GM06990 (cell line): ENCODE measurements around the gene CCDC38.

Source experiments
- DNase-seq: peaks from one replicate; pipeline ENCODE4 v3.0.0-alpha.2; 2011; ENCODE audit not compliant: insufficient read length; ENCODE audit errors: extremely low read depth
- H3K27me3 ChIP-seq: replicated peaks from 2 replicates; pipeline ENCODE4 v1.6.0; 2011; ENCODE audit warnings: low read length; ENCODE audit not compliant: control insufficient read depth, insufficient read depth
- H3K36me3 ChIP-seq: 2 replicates; pipeline ENCODE4 v1.5.1; 2011; ENCODE audit warnings: low read length; ENCODE audit not compliant: control insufficient read depth, insufficient read depth
- H3K4me3 ChIP-seq: replicated peaks from 2 replicates; pipeline ENCODE4 v1.5.1; 2011; ENCODE audit warnings: low read depth, mild to moderate bottlenecking, control low read depth, low read length
- TF ChIP-seq, protein P1 (sequence below): IDR thresholded peaks from 2 replicates; pipeline ENCODE4 v1.5.1; 2011; ENCODE audit warnings: low read length, control low read depth, mild to moderate bottlenecking, inconsistent platforms; ENCODE audit not compliant: insufficient read depth, poor library complexity, severe bottlenecking

Gene CCDC38

DNA sequence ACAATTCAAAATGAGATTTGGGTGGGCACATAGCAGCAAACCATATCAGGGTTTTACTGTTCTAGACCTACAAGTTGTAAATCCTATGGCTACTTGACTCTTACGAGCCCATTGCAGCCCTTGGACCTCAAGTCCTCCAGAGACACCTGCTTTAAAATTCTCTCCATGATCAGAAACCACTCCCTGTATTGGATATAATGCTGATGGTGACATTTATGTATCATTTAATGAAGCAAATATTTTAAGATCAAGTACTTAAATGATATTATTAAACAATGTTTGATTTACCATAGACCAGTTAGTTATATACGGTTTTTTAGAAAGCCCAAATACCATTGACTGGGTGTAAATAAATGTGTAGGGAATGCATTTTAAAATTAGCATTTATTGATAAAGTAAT is 24.9 kb upstream of the CCDC38 start:
- Histone ChIP-seq H3K4me3 (no peak overlapping the region), H3K36me3 (no peaks in the 10 kb centered on the region), H3K27me3 (no peaks in the 10 kb centered on the region)
- TF ChIP-seq, protein P1, sequence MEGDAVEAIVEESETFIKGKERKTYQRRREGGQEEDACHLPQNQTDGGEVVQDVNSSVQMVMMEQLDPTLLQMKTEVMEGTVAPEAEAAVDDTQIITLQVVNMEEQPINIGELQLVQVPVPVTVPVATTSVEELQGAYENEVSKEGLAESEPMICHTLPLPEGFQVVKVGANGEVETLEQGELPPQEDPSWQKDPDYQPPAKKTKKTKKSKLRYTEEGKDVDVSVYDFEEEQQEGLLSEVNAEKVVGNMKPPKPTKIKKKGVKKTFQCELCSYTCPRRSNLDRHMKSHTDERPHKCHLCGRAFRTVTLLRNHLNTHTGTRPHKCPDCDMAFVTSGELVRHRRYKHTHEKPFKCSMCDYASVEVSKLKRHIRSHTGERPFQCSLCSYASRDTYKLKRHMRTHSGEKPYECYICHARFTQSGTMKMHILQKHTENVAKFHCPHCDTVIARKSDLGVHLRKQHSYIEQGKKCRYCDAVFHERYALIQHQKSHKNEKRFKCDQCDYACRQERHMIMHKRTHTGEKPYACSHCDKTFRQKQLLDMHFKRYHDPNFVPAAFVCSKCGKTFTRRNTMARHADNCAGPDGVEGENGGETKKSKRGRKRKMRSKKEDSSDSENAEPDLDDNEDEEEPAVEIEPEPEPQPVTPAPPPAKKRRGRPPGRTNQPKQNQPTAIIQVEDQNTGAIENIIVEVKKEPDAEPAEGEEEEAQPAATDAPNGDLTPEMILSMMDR: no peak
- no peak for DNase-seq

DNA sequence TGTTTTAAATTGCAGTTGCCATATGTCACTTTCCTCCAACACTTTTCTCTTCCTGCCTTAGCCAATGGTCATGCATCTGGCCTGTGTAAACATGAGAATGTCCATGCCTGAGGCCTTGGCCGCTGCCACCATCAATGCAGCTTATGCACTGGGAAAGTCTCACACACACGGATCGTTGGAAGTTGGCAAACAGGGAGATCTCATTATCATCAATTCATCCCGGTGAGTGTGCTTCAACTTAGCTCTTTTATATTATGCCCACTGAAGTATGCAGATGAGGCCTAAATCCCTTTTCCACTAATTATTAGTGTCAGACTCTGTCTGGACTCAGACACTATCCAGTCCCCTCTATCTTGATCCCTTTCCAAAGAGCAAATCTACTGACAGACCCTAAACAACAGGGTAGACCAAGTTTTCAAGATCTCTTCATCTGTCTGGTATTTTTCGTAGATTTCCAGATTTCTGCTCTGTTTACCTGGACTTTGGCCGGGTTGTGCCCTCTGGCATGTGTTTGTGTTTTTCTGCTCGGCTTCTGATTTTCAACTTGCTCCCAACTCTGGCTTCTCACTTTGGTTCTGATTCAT is 24.0 kb upstream of the CCDC38 start:
- no peaks in the 10 kb centered on the region for H3K27me3 ChIP-seq
- DNase-seq: no peak
- TF ChIP-seq, protein P1: no peak

DNA sequence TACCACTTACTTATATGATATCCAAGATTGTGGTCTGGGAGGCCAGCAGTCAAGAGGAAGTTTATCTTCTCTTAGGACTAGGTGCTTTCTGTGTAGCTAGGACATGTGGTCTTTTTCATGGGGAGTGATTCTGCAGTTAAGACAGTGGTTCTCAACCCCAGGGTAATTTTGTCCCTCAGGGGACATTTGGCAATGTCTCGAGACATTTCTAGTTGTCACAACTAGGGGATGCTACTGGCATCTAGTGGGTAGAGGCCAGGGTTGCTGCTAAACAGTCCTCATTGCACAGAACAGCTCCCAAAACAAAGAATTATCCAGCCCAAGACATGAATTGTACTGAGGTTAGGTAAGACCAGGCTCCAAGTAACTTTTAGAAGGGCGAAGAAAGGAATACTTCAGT is 20.7 kb upstream of the CCDC38 start:
- TF ChIP-seq, protein P1: peak; percentile 40
- no peak for DNase-seq
- no peaks in the 10 kb centered on the region for H3K36me3 ChIP-seq

More for the DNA sequence above, 24.0 kb upstream of the CCDC38 start:
- Histone ChIP-seq H3K4me3 (no peak overlapping the region), H3K36me3 (no peaks in the 10 kb centered on the region)

DNA sequence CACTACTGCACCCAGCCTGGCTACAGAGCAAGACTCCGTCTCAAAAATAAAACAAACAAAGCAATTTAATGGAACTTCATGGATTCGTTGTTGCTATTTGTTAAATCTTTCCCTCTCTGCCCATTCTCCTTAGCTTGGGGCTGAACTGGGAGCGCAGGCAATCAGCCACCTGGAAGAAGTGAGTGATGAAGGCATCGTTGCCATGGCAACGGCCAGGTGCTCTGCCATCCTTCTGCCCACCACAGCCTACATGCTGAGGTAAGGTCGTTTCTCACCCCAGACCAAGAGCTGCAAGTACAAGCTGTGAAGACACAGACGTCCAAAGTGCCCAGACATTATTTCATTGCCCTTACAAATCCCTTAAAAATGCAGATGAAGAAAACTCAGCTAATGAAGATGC is 19.8 kb upstream of the CCDC38 start:
- TF ChIP-seq, protein P1: no peak
- H3K27me3 ChIP-seq: no peaks in the 10 kb centered on the region
- H3K4me3 ChIP-seq: no peak overlapping the region
- H3K36me3 ChIP-seq: no peaks in the 10 kb centered on the region
- no peak for DNase-seq

More for the DNA sequence above, 20.7 kb upstream of the CCDC38 start:
- no peak overlapping the region for H3K4me3 ChIP-seq
- H3K27me3 ChIP-seq: no peaks in the 10 kb centered on the region

DNA sequence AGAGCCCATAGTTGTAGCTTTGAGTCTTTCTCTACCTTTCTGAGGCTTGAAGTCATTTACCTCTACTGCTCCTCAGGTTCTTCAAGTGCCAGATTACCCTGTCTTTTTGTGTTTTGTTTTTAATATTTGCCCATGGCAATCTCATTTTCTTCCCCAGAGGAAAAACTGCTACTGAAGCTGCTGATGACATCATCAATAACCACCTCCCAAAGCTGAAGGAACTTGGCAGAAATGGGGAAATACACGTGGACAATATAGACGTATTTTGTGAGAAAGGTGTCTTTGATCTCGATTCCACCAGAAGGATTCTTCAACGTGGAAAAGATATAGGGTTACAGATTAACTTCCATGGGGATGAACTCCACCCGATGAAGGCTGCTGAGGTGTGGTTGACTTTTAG is 17.8 kb upstream of the CCDC38 start:
- TF ChIP-seq, protein P1: no peak
- no peak overlapping the region for H3K4me3 ChIP-seq

DNA sequence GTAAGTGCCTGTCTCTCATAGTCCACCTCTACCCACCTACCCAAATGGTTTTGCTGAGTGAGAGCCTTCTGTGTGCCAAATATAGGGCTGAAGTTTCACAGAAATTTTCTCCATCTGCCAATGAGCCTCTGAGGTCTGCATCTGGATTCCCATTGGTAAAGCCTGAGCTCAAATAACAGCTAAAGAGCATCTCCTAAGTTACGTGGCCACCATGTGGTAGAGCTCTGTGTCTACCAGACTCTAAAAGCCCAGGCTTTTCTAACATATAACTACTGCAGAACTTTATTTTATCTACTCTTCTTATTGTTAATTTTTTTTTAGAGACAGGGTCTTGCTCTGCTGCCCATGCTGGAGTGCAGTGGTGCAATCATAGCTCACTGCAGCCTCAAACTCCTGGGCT is 16.7 kb upstream of the CCDC38 start:
- TF ChIP-seq, protein P1: peak; percentile 13
- Histone ChIP-seq H3K27me3 (no peaks in the 10 kb centered on the region), H3K36me3 (no peaks in the 10 kb centered on the region), H3K4me3 (no peak overlapping the region)
- no peak for DNase-seq

More for the DNA sequence above, 17.8 kb upstream of the CCDC38 start:
- no peaks in the 10 kb centered on the region for H3K27me3 ChIP-seq
- H3K36me3 ChIP-seq: no peaks in the 10 kb centered on the region
- no peak for DNase-seq
